ENCODE results near the gene MYH15. TPM values are rescaled to one million over a fixed set of nuclear protein-coding genes. Genes with fewer than 3 reads are reported as not detected.

MYH15 gene
- total RNA-seq, 1 experiment from 2014 or later, result 0.12 TPM

DNA sequence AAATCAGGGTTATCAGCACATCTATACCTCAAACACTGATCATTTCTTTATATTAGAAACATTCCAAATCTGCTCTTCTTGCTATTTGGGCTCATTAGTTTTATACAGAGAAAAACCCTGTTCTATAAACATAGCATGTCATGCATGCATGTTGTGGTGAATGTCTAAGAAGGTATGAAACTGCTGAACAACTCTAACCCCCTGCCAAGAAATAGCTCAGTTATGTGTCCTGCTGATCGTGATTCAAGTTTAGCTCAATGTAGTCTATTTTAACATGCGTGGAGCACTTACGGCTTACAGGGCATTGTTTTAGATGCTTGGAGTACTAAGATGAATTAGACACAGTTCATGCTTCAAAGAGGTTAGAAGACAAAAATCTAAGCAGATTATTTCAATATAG lies 35.8 kb downstream of the MYH15 start:
- no peak for DNase-seq (ENCODE audit: extremely low read depth, low read depth)

DNA sequence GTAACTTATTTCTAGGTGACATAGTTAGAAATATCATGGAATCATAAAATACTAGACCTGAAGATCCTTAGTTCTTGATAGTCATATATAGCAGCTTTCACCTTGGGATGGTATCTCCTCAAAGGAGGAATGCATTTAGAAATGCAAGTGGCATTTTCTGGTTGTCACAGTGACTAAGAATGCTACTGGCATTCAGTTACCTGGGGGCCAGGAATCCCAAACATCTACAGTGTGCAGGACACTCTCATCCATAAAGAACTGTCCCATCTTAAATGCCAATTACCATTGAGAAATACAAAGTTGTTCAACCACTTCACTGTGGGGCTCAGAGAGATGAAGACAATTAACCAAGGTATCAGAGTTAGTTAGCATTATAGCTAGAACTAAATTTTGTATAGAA lies 36.7 kb downstream of the MYH15 start:
- DNase-seq (ENCODE audit: extremely low read depth, low read depth), result no peak

- peak; percentile 14 for DNase-seq (ENCODE audit: extremely low read depth, low read depth)
These were observed 38.3 kb downstream of the MYH15 start for GRCh38 chr3:108472001-108472591.

DNA sequence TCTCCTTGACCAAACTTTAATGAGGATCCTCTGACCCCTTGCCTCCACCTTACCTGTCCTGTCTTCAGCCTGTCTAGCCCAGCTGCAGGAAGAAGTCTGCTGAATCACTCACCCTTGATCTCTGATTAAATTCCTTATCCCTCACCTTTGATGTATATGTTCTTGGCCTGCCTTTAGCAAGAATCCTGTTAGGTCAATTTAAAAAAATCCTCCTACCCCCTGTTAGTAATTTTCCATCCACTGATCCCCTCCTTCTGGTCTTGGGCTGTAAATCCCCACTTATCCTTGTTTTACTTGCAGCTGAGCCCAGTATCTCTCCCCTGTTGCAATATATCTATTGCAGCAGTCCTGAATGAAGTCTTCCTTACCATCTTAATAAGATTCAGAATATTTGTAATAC lies 39.0 kb downstream of the MYH15 start:
- DNase-seq (ENCODE audit: extremely low read depth, low read depth), result no peak

DNA sequence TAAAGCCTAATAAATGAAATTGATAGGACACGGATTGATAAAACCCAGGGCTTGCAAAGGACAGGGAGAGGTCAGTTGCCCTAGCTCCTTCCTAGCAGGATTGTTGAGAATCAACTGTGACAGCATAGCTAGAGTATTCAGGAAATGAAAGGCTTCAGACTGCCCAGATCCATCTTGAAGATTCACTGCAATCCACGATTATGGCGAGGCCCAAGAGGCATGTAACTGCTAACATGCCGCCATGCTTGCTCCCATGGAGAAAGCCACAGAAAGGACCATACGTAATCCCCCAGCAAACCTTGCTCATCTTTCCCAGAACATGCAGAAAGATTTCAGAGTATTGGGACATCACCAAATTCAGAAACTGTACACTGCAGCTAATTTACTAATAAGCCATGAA lies 41.3 kb downstream of the MYH15 start:
- DNase-seq (ENCODE audit: extremely low read depth, low read depth), result no peak

GRCh38 chr3:108468577-108468976 lies 41.8 kb downstream of the MYH15 start:
- DNase-seq (ENCODE audit: extremely low read depth, low read depth), result no peak

DNA sequence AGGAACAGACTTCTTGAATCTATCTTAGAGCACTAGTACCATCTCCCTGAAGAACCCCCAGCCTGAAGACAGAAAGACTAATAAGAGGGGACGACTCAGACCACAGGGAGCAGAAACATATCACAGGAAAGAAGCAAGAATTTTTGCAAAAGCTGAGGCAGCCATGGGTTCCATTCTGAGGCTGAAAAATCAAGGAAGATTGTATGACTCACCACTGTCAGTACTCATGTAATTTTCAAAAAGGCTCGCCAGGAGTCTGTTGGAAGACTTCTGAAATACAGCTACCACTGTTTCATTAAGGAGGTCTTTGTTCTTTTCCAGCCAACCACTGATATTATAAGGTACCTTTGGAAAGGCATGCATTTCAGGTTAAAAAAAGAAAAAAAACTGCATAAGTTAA lies 47.5 kb downstream of the MYH15 start:
- no peak for DNase-seq (ENCODE audit: extremely low read depth, low read depth)

- no peak for DNase-seq (ENCODE audit: extremely low read depth, low read depth)
These were observed 48.7 kb downstream of the MYH15 start for GRCh38 chr3:108461661-108462111.

- no peak for DNase-seq (ENCODE audit: extremely low read depth, low read depth)
These were observed 51.2 kb downstream of the MYH15 start for GRCh38 chr3:108459225-108459624.

DNA sequence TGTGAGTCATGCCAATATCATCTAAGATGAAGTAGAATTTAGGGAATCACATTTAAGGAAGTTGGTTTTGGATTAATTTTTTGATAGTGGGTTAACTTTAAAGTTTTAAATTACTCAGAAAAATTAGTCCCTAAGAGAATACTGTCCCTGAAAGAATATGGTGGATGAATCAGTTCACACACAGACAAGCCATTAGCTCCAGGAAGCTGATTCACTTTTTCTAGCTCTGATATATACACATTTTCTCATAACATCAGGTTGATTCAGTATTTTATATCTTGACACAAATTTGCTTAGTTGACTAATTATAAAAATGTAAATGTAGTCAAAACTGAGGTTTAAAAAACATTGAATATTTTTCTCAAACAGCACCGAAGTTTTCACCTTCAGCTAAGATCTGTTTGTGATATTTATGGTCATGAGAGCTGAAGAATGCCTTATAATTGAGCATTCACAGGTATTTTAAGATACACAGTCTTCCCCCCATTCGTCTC lies 55.1 kb downstream of the MYH15 start:
- no peak for DNase-seq (ENCODE audit: extremely low read depth, low read depth)

- DNase-seq (ENCODE audit: extremely low read depth, low read depth), result no peak
These were observed 56.8 kb downstream of the MYH15 start for GRCh38 chr3:108453565-108453964.

DNA sequence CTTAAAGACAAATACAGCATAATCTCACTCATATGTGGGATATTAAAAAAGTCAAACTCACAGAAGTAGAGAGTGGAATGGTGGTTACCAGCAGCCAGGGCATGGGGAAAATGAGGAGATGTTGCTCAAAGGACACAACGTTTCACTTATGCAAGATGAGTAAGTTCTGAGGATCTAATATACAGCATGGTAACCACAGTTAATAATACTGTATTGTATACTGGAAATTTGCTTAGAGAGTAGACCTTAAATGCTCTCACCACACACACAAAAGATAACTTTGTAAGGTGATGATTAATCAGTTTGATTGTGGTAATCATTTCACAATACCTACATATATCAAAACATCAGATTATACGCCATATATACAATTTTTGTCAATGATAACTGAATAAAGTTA lies 60.0 kb downstream of the MYH15 start:
- DNase-seq (ENCODE audit: extremely low read depth, low read depth), result no peak

GRCh38 chr3:108448593-108448992 lies 61.8 kb downstream of the MYH15 start:
- DNase-seq (ENCODE audit: extremely low read depth, low read depth), result no peak

DNA sequence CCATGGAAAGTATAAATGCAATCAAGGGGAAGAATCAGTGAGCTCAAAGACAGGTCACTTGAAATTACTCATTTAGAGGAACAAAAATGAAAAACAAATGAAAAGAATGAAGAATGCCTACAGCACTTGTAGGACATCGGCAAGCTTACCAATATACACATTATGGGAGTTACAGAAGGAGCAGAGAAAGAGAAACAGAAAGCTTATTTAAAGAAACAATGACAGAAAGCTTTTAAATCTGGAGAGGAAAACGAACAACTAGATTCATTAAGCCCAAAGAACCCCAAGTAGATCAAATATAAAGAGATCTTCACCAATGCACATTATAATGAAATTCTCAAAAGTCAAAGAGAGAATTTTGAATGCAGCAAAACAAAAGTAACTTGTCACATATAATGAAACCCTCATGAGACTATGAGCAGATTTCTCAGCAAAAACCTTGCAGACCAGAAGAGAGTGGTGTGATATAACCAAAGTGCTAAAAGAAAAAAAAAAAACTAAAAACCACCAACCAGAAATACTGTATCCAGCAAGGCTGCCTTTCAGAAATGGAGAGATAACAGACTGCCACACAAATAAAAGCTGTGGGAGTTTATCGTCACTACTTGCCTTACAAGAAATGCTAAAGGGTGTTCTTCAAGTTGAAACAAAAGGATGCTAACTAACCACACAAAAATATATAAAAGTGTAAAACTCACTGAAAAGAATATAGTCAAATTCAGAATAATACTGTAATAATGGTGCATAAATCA lies 63.1 kb downstream of the MYH15 start:
- no peak for DNase-seq (ENCODE audit: extremely low read depth, low read depth)

GRCh38 chr3:108442281-108442680 lies 68.1 kb downstream of the MYH15 start:
- no peak for DNase-seq (ENCODE audit: extremely low read depth, low read depth)

DNA sequence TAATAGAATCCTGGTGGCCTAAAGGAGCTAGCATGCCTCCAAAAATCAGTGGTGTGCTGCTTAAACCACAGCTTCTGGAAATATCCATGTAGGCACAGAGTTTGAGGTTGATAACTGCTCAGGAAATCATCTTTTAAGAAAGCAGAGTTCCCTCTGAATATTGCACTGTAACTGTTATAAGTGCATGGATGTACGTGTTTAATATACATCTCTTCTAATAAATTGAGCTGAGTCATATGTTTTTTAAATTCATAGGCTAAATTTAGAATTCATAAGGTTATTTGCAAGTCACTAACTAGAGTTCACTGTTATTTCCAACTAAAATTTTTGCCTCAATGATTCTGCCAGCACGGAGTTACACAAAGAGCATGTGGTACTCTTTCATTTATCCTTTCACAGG lies 68.9 kb downstream of the MYH15 start:
- no peak for DNase-seq (ENCODE audit: extremely low read depth, low read depth)

GRCh38 chr3:108441071-108441507 lies 69.3 kb downstream of the MYH15 start:
- DNase-seq (ENCODE audit: extremely low read depth, low read depth), result no peak

DNA sequence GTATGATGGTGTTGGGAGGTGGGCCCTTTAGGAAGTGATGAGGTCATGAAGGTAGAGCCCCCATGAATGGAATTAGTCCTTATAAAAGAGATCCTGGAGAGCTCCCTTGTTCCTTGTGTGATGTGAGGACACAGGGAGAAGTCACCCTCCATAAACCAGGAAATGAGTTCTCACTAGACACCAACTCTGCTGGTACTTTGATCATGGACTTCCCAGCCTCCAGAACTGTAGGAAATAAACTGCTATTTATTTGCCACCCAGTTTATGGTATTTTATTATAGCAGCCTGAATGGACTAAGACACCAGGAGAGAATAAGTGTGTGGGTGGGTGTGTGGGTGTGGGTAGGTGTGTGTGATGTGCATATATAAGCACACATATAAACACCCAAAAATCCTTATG lies 71.9 kb downstream of the MYH15 start:
- no peak for DNase-seq (ENCODE audit: extremely low read depth, low read depth)

DNA sequence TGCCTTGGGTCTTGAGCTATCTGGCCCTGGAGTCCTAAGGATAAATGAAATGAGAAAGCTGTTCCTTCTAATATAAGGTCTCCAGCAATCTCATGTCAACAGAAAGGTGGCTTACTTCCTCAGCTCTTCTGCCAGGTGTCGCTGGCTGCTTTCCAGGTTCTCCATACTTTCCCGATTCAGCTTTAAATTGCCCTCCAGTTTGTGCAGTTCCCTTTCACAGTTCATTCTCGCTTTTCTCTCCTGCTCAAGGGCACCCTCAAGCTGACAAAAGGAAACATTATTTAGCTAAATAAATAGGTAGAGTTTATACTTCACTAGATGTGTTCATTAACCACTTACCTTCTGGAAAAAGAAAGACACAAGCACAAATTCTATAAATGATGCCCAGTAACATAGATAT lies 73.0 kb downstream of the MYH15 start:
- DNase-seq (ENCODE audit: extremely low read depth, low read depth), result no peak

- no peak for DNase-seq (ENCODE audit: extremely low read depth, low read depth)
These were observed 76.5 kb downstream of the MYH15 start for GRCh38 chr3:108433928-108434327.

GRCh38 chr3:108432431-108432830 lies 78.0 kb downstream of the MYH15 start:
- no peak for DNase-seq (ENCODE audit: extremely low read depth, low read depth)

- no peak for DNase-seq (ENCODE audit: extremely low read depth, low read depth)
These were observed 79.9 kb downstream of the MYH15 start for GRCh38 chr3:108430540-108430939.

All from NCI-H460 (cell line).